RWPE1 (cell line): ENCODE data around the gene FAM110D.

Source experiments
- CTCF ChIA-PET: fragments of 350-600 bp; sonication (Branson Sonifier 250); formaldehyde crosslinking; extraction: SDS; loops from one replicate; lab custom pipeline; 2021; lab: Yijun Ruan, JAX
- POLR2A ChIA-PET: fragments of 400-600 bp; formaldehyde crosslinking; extraction: SDS; loops from one replicate; lab custom pipeline; 2020; ENCODE audit warnings: antibody characterized with exemption; ENCODE audit not compliant: low non-redundant PET; lab: Yijun Ruan, JAX
- DNase-seq: peaks from one replicate; pipeline ENCODE4 v3.0.0; 2012; ENCODE audit warnings: low spot score
- H3K27ac ChIP-seq: fragments of 450-650 bp; 2 replicates; pipeline ENCODE4 v1.5.1; 2017
- TF ChIP-seq, protein P1 (sequence below): fragments of 450-650 bp; conservative IDR thresholded peaks from 2 replicates; pipeline ENCODE4 v1.5.1; 2017; ENCODE audit warnings: low read depth, mild to moderate bottlenecking

The FAM110D gene

DNA sequence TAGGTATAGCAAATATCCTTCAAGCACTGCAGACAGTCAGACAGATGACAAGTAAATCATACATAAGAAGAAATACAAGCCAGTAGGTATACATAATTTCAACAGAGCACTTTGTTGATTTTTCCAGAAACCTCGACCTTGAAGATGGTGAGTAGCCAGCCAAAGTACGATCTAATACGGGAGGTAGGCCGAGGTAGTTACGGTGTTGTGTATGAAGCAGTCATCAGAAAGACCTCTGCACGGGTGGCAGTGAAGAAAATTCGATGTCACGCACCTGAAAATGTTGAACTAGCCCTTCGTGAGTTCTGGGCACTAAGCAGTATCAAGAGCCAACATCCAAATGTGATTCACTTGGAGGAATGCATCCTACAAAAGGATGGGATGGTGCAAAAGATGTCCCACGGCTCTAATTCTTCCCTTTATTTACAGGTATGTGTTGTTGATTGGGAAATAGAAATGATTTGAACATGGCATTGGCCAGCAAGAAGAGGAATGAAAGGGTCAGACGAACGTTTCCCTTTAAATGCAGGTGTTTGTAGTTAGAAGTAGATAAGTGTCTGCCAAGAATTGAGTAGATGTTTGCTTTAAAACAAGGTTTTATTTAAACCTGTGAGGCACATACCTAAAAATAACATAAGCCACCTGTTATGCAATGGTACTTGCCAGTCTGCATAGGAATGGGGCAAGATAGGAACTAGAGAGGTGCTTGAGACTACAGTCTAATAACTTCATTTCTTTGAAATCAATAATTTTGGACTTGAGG, 44.5 kb upstream of the FAM110D start:
- no peak for DNase-seq
- TF ChIP-seq, protein P1, sequence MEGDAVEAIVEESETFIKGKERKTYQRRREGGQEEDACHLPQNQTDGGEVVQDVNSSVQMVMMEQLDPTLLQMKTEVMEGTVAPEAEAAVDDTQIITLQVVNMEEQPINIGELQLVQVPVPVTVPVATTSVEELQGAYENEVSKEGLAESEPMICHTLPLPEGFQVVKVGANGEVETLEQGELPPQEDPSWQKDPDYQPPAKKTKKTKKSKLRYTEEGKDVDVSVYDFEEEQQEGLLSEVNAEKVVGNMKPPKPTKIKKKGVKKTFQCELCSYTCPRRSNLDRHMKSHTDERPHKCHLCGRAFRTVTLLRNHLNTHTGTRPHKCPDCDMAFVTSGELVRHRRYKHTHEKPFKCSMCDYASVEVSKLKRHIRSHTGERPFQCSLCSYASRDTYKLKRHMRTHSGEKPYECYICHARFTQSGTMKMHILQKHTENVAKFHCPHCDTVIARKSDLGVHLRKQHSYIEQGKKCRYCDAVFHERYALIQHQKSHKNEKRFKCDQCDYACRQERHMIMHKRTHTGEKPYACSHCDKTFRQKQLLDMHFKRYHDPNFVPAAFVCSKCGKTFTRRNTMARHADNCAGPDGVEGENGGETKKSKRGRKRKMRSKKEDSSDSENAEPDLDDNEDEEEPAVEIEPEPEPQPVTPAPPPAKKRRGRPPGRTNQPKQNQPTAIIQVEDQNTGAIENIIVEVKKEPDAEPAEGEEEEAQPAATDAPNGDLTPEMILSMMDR, result no peak
- H3K27ac ChIP-seq, result no peak overlapping the region
- POLR2A ChIA-PET, result no interaction called here
- CTCF ChIA-PET, result no interaction called here

DNA sequence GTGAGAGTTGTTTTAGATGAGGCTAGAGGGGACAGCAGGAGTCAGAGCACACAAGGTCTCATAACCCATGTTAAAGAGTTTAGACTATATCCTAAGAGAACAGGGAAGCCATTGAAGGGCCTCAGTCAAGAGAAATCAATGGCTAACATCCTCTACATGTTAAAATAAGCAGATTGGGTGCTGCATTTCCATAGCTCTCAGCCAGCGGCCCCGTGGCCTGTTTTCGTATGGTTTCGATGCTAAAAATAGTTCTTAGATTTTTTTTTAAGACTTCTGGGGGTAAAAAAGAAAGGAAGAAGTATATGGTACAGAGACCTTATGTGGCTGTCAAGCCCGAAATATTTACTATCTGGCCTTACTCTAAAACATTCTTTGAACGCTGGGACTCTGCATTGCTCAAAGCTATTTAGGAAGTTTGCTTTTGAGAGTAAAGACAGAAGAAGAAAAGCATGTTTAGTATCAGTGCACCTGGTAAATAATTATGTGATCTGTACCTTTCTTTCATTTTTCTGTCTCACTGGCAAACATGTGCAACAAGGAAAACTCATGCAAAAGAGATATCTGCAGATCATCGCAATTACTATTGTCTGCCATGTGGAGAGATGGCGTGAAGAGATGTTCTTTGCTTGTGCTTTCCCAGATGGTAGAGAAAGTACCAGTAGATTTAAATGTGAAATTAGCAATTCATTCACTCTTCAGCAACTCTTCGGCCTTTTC, 38.8 kb upstream of the FAM110D start:
- CTCF ChIA-PET, result no interaction called here
- TF ChIP-seq, protein P1, result no peak
- DNase-seq, result no peak
- no peak overlapping the region for H3K27ac ChIP-seq
- POLR2A ChIA-PET, result no interaction called here

DNA sequence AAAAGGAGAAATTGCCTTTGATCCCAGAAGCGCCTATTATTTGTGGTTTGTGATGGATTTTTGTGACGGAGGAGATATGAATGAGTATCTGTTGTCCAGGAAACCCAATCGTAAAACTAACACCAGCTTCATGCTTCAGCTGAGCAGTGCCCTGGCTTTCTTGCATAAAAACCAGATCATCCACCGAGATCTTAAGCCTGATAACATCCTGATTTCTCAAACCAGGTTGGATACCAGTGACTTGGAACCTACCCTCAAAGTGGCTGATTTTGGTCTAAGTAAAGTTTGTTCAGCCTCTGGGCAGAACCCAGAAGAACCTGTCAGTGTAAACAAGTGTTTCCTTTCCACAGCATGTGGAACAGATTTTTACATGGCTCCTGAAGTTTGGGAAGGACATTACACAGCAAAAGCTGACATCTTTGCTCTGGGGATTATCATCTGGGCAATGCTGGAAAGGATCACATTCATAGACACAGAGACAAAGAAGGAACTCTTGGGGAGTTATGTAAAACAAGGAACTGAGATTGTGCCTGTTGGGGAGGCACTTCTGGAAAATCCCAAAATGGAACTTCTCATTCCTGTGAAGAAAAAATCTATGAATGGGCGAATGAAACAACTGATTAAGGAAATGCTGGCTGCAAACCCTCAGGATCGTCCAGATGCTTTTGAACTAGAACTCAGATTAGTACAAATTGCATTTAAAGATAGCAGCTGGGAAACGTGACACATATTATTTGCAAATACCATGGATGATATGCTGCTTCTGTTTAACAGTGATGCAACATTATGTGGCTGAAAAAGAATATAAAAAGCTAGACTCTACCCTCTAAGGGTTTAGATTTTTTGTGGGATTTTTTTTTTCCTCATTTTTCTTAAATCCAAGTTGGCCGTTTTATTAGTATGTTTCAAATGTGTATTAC, 36.8 kb upstream of the FAM110D start:
- TF ChIP-seq, protein P1, result no peak
- CTCF ChIA-PET, result interaction anchor here (0.7 to 0.9 kb wide), 3 partner anchors 86 to 1242 kb away, joined by 3 to 5 read pairs (median 5); no protein-coding TSS in a partner anchor
- POLR2A ChIA-PET, result no interaction called here

DNA sequence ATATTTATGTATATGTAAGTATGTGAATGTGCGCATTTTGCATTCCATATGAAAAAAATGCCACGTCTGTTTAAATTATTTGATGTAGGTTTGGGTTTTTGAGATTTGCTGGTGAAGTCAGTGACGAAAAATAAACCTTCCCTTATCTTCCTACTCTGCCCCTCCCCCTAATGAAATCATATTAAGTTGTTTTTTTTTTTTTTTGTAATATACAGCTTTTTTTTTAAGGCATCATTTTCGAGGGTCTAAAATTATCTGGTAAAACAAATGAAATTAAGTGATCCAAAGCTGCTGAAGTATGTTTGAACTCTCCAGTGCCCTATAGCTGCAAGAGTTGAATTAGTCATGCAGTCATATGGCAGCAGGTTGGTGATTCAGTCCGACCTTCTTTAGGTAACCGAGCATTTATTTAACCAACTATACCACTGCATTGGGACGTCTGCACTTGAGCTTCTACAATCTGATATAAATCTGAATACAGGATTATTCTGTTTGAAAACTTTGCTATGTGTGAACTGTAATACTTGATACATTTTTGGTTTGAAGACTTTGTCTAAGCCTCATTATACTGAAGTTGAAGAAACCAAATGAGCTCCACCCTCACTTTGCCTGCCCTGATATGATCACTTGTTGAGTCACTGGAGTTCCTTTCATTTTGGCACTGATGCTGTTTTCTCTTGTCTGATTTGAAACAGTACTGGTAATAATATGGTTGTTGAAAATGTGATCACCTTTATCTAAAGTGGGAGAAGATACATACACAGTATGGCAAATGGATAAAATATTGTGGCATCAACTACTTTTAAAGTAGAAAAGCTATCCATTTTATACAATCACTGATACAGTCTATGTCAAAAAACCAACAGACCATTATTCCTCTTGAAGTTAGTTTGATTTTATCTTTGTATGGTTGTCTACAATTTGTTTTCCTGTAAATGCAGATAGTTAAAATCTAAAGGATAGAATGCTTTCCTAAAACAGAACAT, 35.6 kb upstream of the FAM110D start:
- DNase-seq, result peak; percentile 74
- TF ChIP-seq, protein P1, result no peak
- ChIA-PET CTCF (interaction anchor here (0.6 to 0.9 kb wide), 4 partner anchors 16 to 231 kb away, joined by 4 to 10 read pairs (median 4); no protein-coding TSS in a partner anchor), POLR2A (no interaction called here)
- H3K27ac ChIP-seq, result no peak overlapping the region

More for the DNA sequence above, 36.8 kb upstream of the FAM110D start:
- DNase-seq, result no peak
- H3K27ac ChIP-seq, result no peak overlapping the region

DNA sequence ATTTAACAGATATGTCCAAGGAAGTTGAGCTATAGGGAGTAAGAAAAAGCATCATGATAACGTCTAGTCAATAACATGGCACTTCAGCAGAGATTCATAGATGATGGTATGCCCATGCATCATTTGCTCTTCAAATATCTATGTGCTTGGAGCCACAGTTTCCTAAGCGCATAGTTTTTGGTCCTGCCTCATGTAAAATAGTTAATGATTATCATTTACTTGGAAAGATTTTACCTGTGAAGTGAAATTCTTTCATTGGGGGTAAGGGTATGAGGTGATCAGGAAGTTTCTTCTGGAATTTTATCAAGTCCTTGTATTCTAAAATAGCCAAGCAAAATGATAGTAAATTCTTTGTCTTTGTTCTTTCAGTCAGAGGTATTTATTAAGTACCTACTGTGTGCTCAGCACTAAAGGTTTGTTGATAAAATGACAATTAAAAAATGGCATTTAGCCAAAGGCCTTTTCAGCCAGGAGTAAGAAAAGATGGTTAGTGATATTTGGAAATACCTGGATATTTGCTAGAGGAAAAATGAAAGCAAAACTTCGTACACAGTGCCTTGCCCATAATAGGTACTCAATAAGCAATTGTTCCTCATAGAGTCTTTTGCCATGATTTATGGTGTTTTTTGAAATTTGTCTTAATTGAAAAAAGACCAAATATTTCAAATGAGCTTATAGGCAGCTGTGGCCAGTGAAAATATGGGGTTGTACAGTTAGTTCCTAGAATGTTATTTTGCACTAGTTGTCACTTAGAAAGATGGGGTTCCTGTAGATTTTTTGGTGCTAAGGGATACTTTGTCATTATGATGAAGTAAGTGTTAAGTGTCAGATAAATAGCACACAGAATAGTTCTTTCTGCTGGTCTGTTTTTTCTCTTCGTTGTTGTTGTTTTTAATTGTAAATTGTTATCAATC, 34.2 kb upstream of the FAM110D start:
- DNase-seq, result no peak
- no peak overlapping the region for H3K27ac ChIP-seq
- ChIA-PET POLR2A (no interaction called here), CTCF (no interaction called here)
- TF ChIP-seq, protein P1, result no peak
